GM19351 (cell line): Measurements from ENCODE around the gene ZC3H8.

ENCODE experiments used
- ATAC-seq: cut with Tn5 transposase; IDR thresholded peaks from one replicate; pipeline ENCODE4 v1.9.1; 2021; ENCODE audit warnings: mild to moderate bottlenecking, moderate library complexity; ENCODE audit not compliant: unreplicated experiment

The ZC3H8 gene

GRCh38 chr2:112166806-112167499, 87.9 kb downstream of the ZC3H8 start:
- no peak for ATAC-seq

- ATAC-seq = no peak
These were observed 89.5 kb downstream of the ZC3H8 start for GRCh38 chr2:112165296-112165695.

- ATAC-seq = no peak
These were observed 90.0 kb downstream of the ZC3H8 start for GRCh38 chr2:112164876-112165275.

GRCh38 chr2:112163541-112163981, 91.3 kb downstream of the ZC3H8 start:
- no peak for ATAC-seq

GRCh38 chr2:112162956-112163355, 91.9 kb downstream of the ZC3H8 start:
- ATAC-seq = no peak

GRCh38 chr2:112162341-112162740, 92.5 kb downstream of the ZC3H8 start:
- ATAC-seq = no peak
